H1 (cell line): ENCODE data around the gene LDLR. TPM values are rescaled to one million over a fixed set of nuclear protein-coding genes. Genes with fewer than 3 reads are reported as not detected.

Source experiments
- CTCF ChIA-PET: fragments of 300-600 bp; sonication (Branson Sonifier 250); formaldehyde crosslinking; loops from one replicate; lab custom pipeline; 2021; ENCODE audit not compliant: partially characterized antibody; lab: Charles Lee
- POLR2A ChIA-PET: fragments of 300-600 bp; sonication (Branson Sonifier 250); formaldehyde crosslinking; loops from one replicate; lab custom pipeline; 2021; ENCODE audit warnings: inconsistent platforms; ENCODE audit not compliant: partially characterized antibody; lab: Charles Lee
- DNase-seq, 2 experiments: peaks; one replicate each; pipeline versions ENCODE4 v3.0.0 to v3.0.0-alpha.2; 2010 to 2022; ENCODE audit warnings: low spot score in 2 of 2, low read depth in 1 of 2, mixed read lengths in 1 of 2
- FAIRE-seq: peaks from 2 replicates; lab custom pipeline; 2011; peaks lifted over from hg19 to GRCh38; lab: Jason Lieb, UNC
- H2AFZ ChIP-seq: 2 replicates; pipeline ENCODE4 v1.8.1; 2012; ENCODE audit warnings: low read length, inconsistent platforms
- H2AK5ac ChIP-seq: 2 replicates; pipeline ENCODE4 v1.6.1; 2013; ENCODE audit warnings: low read depth, low read length
- H2BK120ac ChIP-seq: replicated peaks from 2 replicates; pipeline ENCODE3; 2013; ENCODE audit warnings: low read depth, low read length, inconsistent platforms
- H2BK12ac ChIP-seq: 2 replicates; pipeline ENCODE4 v1.6.1; 2013; ENCODE audit warnings: low read depth, low read length
- H2BK15ac ChIP-seq: 2 replicates; pipeline ENCODE4 v1.6.1; 2013; ENCODE audit warnings: low read length
- H2BK20ac ChIP-seq: 2 replicates; pipeline ENCODE4 v1.6.1; 2013; ENCODE audit warnings: low read length
- H2BK5ac ChIP-seq: 2 replicates; pipeline ENCODE4 v1.6.1; 2013; ENCODE audit warnings: low read depth, low read length
- H3K14ac ChIP-seq: 2 replicates; pipeline ENCODE4 v1.6.1; 2013; ENCODE audit warnings: inconsistent platforms; ENCODE audit not compliant: insufficient read length
- H3K18ac ChIP-seq: 2 replicates; pipeline ENCODE4 v1.6.1; 2013; ENCODE audit warnings: low read length; ENCODE audit errors: extremely low read depth
- H3K23ac ChIP-seq: 2 replicates; pipeline ENCODE4 v1.6.1; 2013; ENCODE audit warnings: inconsistent platforms; ENCODE audit not compliant: insufficient read length
- H3K23me2 ChIP-seq: 2 replicates; pipeline ENCODE4 v1.6.1; 2013; ENCODE audit warnings: low read depth, low read length
- H3K27ac ChIP-seq: 2 replicates; pipeline ENCODE4 v1.6.1; 2011; ENCODE audit warnings: low read depth, low read length, inconsistent platforms
- H3K27me3 ChIP-seq, 4 experiments: replicated peaks in 1 of 4; 1 replicate in 1 of 4; 2 replicates in 3 of 4; pipeline versions ENCODE4 v1.6.1 to v1.8.1; 2011 to 2013; ENCODE audit warnings: low read length in 3 of 4, mild to moderate bottlenecking in 3 of 4, inconsistent platforms in 2 of 4, mixed read lengths in 2 of 4, moderate library complexity in 1 of 4; ENCODE audit not compliant: control insufficient read depth in 3 of 4, insufficient read depth in 3 of 4; ENCODE audit errors: extremely low read depth in 1 of 4
- H3K36me3 ChIP-seq, 4 experiments: 2 replicates each; pipeline versions ENCODE4 v1.6.1 to v1.8.1; 2011 to 2013; ENCODE audit warnings: mild to moderate bottlenecking in 4 of 4, low read length in 3 of 4, moderate library complexity in 2 of 4, control low read depth in 1 of 4, inconsistent platforms in 1 of 4; ENCODE audit not compliant: insufficient read depth in 4 of 4, control insufficient read depth in 2 of 4
- H3K4ac ChIP-seq: replicated peaks from 2 replicates; pipeline ENCODE3; 2013; ENCODE audit warnings: low read length, low read depth, mixed read lengths, inconsistent platforms; ENCODE audit not compliant: insufficient read length
- H3K4me1 ChIP-seq, 4 experiments: replicated peaks in 1 of 4; 1 replicate in 1 of 4; 2 replicates in 3 of 4; pipeline versions ENCODE4 v1.6.1 to v1.8.1; 2011 to 2013; ENCODE audit warnings: low read length in 3 of 4, inconsistent platforms in 2 of 4, mixed read lengths in 1 of 4; ENCODE audit not compliant: insufficient read depth in 4 of 4, control insufficient read depth in 3 of 4
- H3K4me2 ChIP-seq, 2 experiments: 2 replicates each; pipeline versions ENCODE4 v1.6.1 to v1.8.1; 2011 to 2013; ENCODE audit warnings: low read depth in 2 of 2, low read length in 2 of 2, control low read depth in 1 of 2, inconsistent platforms in 1 of 2, mild to moderate bottlenecking in 1 of 2; ENCODE audit not compliant: insufficient read depth in 1 of 2
- H3K4me3 ChIP-seq, 4 experiments: fragments of 200-600, 300-600 bp in 1 of 4; sonication (generic), shearing (Covaris generic), sonication (Bioruptor Twin) in 1 of 4; 2 replicates each; pipeline versions ENCODE4 v1.5.1 to v1.8.1; 2011 to 2016; ENCODE audit warnings: low read length in 4 of 4, low read depth in 3 of 4, control low read depth in 2 of 4, inconsistent platforms in 2 of 4, mild to moderate bottlenecking in 2 of 4, mixed read lengths in 1 of 4, moderate library complexity in 1 of 4; ENCODE audit not compliant: insufficient read depth in 2 of 4; ENCODE audit errors: extremely low read depth in 1 of 4
- H3K56ac ChIP-seq: replicated peaks from 2 replicates; pipeline ENCODE3; 2013; ENCODE audit warnings: low read depth, mild to moderate bottlenecking, mixed read lengths, low read length, inconsistent platforms; ENCODE audit not compliant: insufficient read length
- H3K79me1 ChIP-seq: 2 replicates; pipeline ENCODE4 v1.6.1; 2013; ENCODE audit warnings: low read depth, low read length, control low read depth
- H3K79me2 ChIP-seq, 2 experiments: 2 replicates each; pipeline versions ENCODE4 v1.6.1 to v1.8.1; 2012 to 2013; ENCODE audit warnings: low read length in 2 of 2, mild to moderate bottlenecking in 2 of 2, inconsistent platforms in 1 of 2; ENCODE audit not compliant: insufficient read depth in 2 of 2, control insufficient read depth in 1 of 2
- H3K9ac ChIP-seq, 4 experiments: replicated peaks in 1 of 4; 1 replicate in 1 of 4; 2 replicates in 3 of 4; pipeline versions ENCODE4 v1.6.1 to v1.8.1; 2011 to 2013; ENCODE audit warnings: low read depth in 3 of 4, low read length in 3 of 4, control low read depth in 2 of 4, mild to moderate bottlenecking in 2 of 4, moderate library complexity in 2 of 4, inconsistent platforms in 1 of 4; ENCODE audit errors: extremely low read depth in 1 of 4
- H3K9me3 ChIP-seq, 2 experiments: 2 replicates each; pipeline versions ENCODE4 v1.6.1 to v1.8.1; 2012 to 2013; ENCODE audit warnings: mild to moderate bottlenecking in 2 of 2, moderate library complexity in 2 of 2, control low read depth in 1 of 2, inconsistent platforms in 1 of 2, low read depth in 1 of 2, low read length in 1 of 2, mixed read lengths in 1 of 2; ENCODE audit not compliant: insufficient read depth in 2 of 2
- H4K20me1 ChIP-seq, 2 experiments: replicated peaks in 1 of 2; 2 replicates each; pipeline versions ENCODE3 to v1.8.1; 2011 to 2013; ENCODE audit warnings: inconsistent platforms in 2 of 2, low read length in 2 of 2, mild to moderate bottlenecking in 1 of 2; ENCODE audit not compliant: insufficient read depth in 2 of 2, control insufficient read depth in 1 of 2
- H4K5ac ChIP-seq: 2 replicates; pipeline ENCODE4 v1.6.1; 2013; ENCODE audit warnings: low read length, low read depth, mixed read lengths, inconsistent platforms; ENCODE audit not compliant: insufficient read length
- H4K8ac ChIP-seq: 2 replicates; pipeline ENCODE4 v1.8.0; 2013; ENCODE audit warnings: mild to moderate bottlenecking, moderate library complexity, low read length, inconsistent platforms; ENCODE audit not compliant: insufficient read depth; ENCODE audit errors: extremely low read depth
- H4K91ac ChIP-seq: replicated peaks from 2 replicates; pipeline ENCODE3; 2013; ENCODE audit warnings: low read length, mixed read lengths, inconsistent platforms; ENCODE audit not compliant: insufficient read length
- EZH2 ChIP-seq: fragments of 200-600 bp; sonication (generic); IDR thresholded peaks from 2 replicates; pipeline ENCODE4 v1.7.1; 2012; ENCODE audit warnings: low read depth, mild to moderate bottlenecking, moderate library complexity, low read length, inconsistent platforms; ENCODE audit not compliant: severe bottlenecking
- WGBS, 2 experiments: shearing (Covaris generic) in 1 of 2; methylation state at CpG; one replicate each; pipeline versions ENCODE4 v1.1.6 to v1.1.7; 2013 to 2015; ENCODE audit warnings: low lambda C conversion rate in 2 of 2, mixed read lengths in 2 of 2, inconsistent platforms in 1 of 2, low coverage in 1 of 2, missing lambda C conversion rate in 1 of 2; ENCODE audit not compliant: insufficient replicate concordance in 2 of 2, insufficient coverage in 1 of 2, insufficient read length in 1 of 2; ENCODE audit errors: extremely low coverage in 1 of 2, missing lambda C conversion rate in 1 of 2; 5-methylcytosine and 5-hydroxymethylcytosine counted together
- polyA plus RNA-seq, 7 experiments: library from polyadenylated mRNA; depleted of rRNA in 3 of 7; stranded (reverse) in 5 of 7; unstranded in 2 of 7; fragments of >200 nt in 5 of 7; fragments of 200-250 nt in 2 of 7; gene quantifications; 1 replicate in 5 of 7; 2 replicates in 1 of 7; 4 replicates in 1 of 7; pipeline versions ENCODE4 v1.2.1 to v1.2.3, GENCODE V29; 2011 to 2013; ENCODE audit warnings: missing spikeins in 2 of 7, mixed read lengths in 2 of 7
- total RNA-seq: library from RNA; stranded (reverse); fragmentation: NEBNext Ultra II Directional; extraction: Animal tissue kit (Norgen Biotek cat#: 25700); gene quantifications from 2 replicates; pipeline ENCODE4 v1.2.1, GENCODE V29; 2021

The LDLR gene
- total and polyA plus RNA-seq, 2 of the 8 experiments (the other 6 are each of a cell fraction or from before 2014, with no cell fraction given), result 70.1 to 118 TPM

GRCh38 chr19:11166281-11167142, 77.2 kb downstream of the LDLR start:
- H2AFZ ChIP-seq, result no peak overlapping the region
- no peak overlapping the region for H2BK120ac ChIP-seq
- H3K27ac ChIP-seq, result no peak overlapping the region
- H3K4ac ChIP-seq, result no peak overlapping the region
- WGBS, 2 experiments, result 84% methylated on average over 26 of the region's 26 CpGs; no CpG with 5 or more reads in 1 of the 2 experiments
- H2BK20ac ChIP-seq, result no peak overlapping the region
- no peaks in the 10 kb centered on the region for H3K4me1 ChIP-seq
- no peak overlapping the region for H3K56ac ChIP-seq
- no peak overlapping the region for H2BK15ac ChIP-seq
- no peaks in the 10 kb centered on the region for H3K23me2 ChIP-seq
- FAIRE-seq (no peak), DNase-seq (no peak)
- no peak overlapping the region for H4K5ac ChIP-seq
- H4K20me1 ChIP-seq, result peaks cover 0 to 3% of the 10 kb centered on the region in 2 experiments
- no peak overlapping the region for H3K23ac ChIP-seq
- no peak overlapping the region for H3K14ac ChIP-seq
- no peaks in the 10 kb centered on the region for H3K79me1 ChIP-seq
- H3K9ac ChIP-seq, result no peak overlapping the region
- H3K4me3 ChIP-seq, result no peak overlapping the region
- H3K4me2 ChIP-seq, result no peak overlapping the region
- no peak for TF ChIP-seq EZH2
- H2BK12ac ChIP-seq, result no peak overlapping the region
- POLR2A ChIA-PET, result interaction anchor here (0.6 to 2.6 kb wide), 6 partner anchors 9 to 237 kb away, joined by 3 to 6 read pairs (median 4); partner anchors contain the start of gene SPC24
- peaks cover 0 to 10% (median 8%) of the 10 kb centered on the region in 4 experiments; a peak in 7 of 8 replicates for H3K36me3 ChIP-seq
- no peak overlapping the region for H4K91ac ChIP-seq
- H3K18ac ChIP-seq, result no peak overlapping the region
- H3K9me3 ChIP-seq, result no peaks in the 10 kb centered on the region
- no peaks in the 10 kb centered on the region for H3K79me2 ChIP-seq
- CTCF ChIA-PET, result interaction anchor here (0.6 to 1.4 kb wide), 3 partner anchors 10 to 82 kb away, joined by 3 to 4 read pairs (median 4); partner anchors contain the start of gene SPC24
- H4K8ac ChIP-seq, result no peak overlapping the region; the same call in 1 of the 2 replicates
- no peak overlapping the region for H2AK5ac ChIP-seq
- H3K27me3 ChIP-seq, result no peaks in the 10 kb centered on the region
- H2BK5ac ChIP-seq, result no peak overlapping the region
